Lung (tissue), 12 donors: ENCODE measurements around the gene AXIN2. TPM values are rescaled to one million over a fixed set of nuclear protein-coding genes. Genes with fewer than 3 reads are reported as not detected.

ENCODE experiments used
- ATAC-seq: fragments of 200-7000 bp; cut with Tn5 transposase; one replicate; pipeline ENCODE4 v1.9.1; 2020; ENCODE audit warnings: moderate number of reproducible peaks; ENCODE audit not compliant: insufficient read depth, low FRiP score
- DNase-seq, 3 donors: peaks; one replicate each; pipeline ENCODE4 v3.0.0-alpha.2; 2013 to 2017
- H3K27ac ChIP-seq, 2 donors: one replicate each; pipeline ENCODE4 v1.5.1; 2013; ENCODE audit warnings: mild to moderate bottlenecking in 2 of 2, moderate library complexity in 2 of 2, control low read depth in 1 of 2, inconsistent platforms in 1 of 2, low read depth in 1 of 2, low read length in 1 of 2
- H3K27me3 ChIP-seq, 3 donors: one replicate each; pipeline ENCODE4 v1.5.1; 2013; ENCODE audit warnings: low read length in 2 of 3; ENCODE audit not compliant: control insufficient read depth in 3 of 3, insufficient read depth in 3 of 3
- H3K36me3 ChIP-seq, 4 donors: one replicate each; pipeline ENCODE4 v1.5.1; 2013; ENCODE audit warnings: low read length in 4 of 4, mild to moderate bottlenecking in 1 of 4, moderate library complexity in 1 of 4; ENCODE audit not compliant: control insufficient read depth in 4 of 4, insufficient read depth in 4 of 4
- H3K4me1 ChIP-seq, 5 donors: one replicate each; pipeline ENCODE4 v1.5.1; 2013; ENCODE audit warnings: low read length in 5 of 5, mild to moderate bottlenecking in 2 of 5, moderate library complexity in 1 of 5; ENCODE audit not compliant: control insufficient read depth in 5 of 5, insufficient read depth in 5 of 5
- H3K4me3 ChIP-seq: one replicate; pipeline ENCODE4 v1.5.1; 2013; ENCODE audit warnings: mild to moderate bottlenecking, control low read depth, moderate library complexity
- H3K9ac ChIP-seq, 2 donors: one replicate each; pipeline ENCODE4 v1.5.1; 2013; ENCODE audit warnings: low read length in 2 of 2, control low read depth in 1 of 2; ENCODE audit not compliant: insufficient read depth in 1 of 2
- H3K9me3 ChIP-seq, 4 donors: one replicate each; pipeline ENCODE4 v1.5.1; 2013; ENCODE audit warnings: low read length in 3 of 4, mild to moderate bottlenecking in 1 of 4, moderate library complexity in 1 of 4; ENCODE audit not compliant: control insufficient read depth in 4 of 4, insufficient read depth in 3 of 4
- WGBS, 2 donors: extraction: QIAGEN DNeasy Blood & Tissue Kit; methylation state at CpG; one replicate each; pipeline ENCODE4 v1.1.7; 2013; 5-methylcytosine and 5-hydroxymethylcytosine counted together
- polyA plus RNA-seq, 2 donors: library from polyadenylated mRNA; stranded (reverse); fragments of 200-250 nt; gene quantifications; one replicate each; pipeline ENCODE4 v1.2.1, GENCODE V29; 2013
- total RNA-seq, 2 donors: library from RNA; depleted of rRNA in 1 of 2; stranded (reverse); fragments of >200 nt in 1 of 2; gene quantifications; one replicate each; pipeline ENCODE4 v1.2.1, GENCODE V29; 2014 to 2021
- TF ChIP-seq, protein P1 (sequence below): IDR thresholded peaks from 2 replicates; pipeline ENCODE4 v1.5.1; 2012; ENCODE audit warnings: mild to moderate bottlenecking; ENCODE audit errors: control extremely low read depth, extremely low read depth
- donor health status: control.
- donor health status: control.
- donor health status: Bipolar disorder and iron deficiency.
- donor health status: healthy.
- donor health status: DM: yes; HTN: yes; CAD: no.

Gene AXIN2
- total and polyA plus RNA-seq, 4 donors: 13.0 to 127 (median 36.8) TPM

- 84 to 88% methylated on average over 5 of the region's 5 CpGs for WGBS, 2 donors
- DNase-seq (peak in 2 of 3 donors; percentile 32 to 58), ATAC-seq (no peak)
- Histone ChIP-seq H3K9ac (no peak overlapping the region), H3K4me1 (peaks cover 0 to 37% (median 18%) of the 10 kb centered on the region in 5 donors), H3K36me3 (no peaks in the 10 kb centered on the region), H3K4me3 (no peak overlapping the region), H3K27me3 (no peaks in the 10 kb centered on the region), H3K27ac (no peak overlapping the region), H3K9me3 (no peaks in the 10 kb centered on the region)
- TF ChIP-seq, protein P1, sequence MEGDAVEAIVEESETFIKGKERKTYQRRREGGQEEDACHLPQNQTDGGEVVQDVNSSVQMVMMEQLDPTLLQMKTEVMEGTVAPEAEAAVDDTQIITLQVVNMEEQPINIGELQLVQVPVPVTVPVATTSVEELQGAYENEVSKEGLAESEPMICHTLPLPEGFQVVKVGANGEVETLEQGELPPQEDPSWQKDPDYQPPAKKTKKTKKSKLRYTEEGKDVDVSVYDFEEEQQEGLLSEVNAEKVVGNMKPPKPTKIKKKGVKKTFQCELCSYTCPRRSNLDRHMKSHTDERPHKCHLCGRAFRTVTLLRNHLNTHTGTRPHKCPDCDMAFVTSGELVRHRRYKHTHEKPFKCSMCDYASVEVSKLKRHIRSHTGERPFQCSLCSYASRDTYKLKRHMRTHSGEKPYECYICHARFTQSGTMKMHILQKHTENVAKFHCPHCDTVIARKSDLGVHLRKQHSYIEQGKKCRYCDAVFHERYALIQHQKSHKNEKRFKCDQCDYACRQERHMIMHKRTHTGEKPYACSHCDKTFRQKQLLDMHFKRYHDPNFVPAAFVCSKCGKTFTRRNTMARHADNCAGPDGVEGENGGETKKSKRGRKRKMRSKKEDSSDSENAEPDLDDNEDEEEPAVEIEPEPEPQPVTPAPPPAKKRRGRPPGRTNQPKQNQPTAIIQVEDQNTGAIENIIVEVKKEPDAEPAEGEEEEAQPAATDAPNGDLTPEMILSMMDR: no peak
Observed at GRCh38 chr17:65589321-65589720, 27.9 kb upstream of the AXIN2 start.

DNA sequence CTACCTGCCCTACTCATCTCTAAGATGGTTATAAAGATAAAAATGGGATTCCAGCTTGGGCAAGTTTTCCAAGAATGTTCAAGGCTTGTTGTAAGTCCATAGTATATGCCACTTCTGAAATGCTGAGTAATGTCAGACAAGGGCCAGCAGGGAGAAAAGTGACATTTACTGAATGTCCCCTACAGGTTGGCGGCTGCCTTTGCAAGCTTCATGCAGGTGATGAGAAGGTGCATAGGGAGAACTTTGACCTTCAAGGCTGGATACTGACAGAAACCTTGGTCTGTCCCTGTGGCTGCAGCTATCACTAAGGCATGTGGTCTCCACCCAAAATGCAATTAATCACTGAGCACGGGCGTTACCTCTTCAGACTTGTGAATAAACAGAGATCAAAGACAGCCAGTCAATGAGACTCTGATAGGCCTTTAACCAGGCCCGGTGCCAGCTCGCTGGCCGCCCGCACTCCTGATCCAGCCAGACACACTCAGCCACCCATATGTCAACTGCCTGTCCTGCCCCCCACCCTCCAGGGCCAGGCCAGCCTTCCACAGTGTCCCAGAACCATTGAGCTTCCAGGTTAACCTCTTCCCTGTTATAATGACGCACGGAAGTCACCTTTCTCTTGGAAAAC lies 26.8 kb upstream of the AXIN2 start:
- DNase-seq (peak; percentile 49 to 74 (median 49)), ATAC-seq (peak; percentile 55)
- Histone ChIP-seq H3K9ac (no peak overlapping the region), H3K4me1 (peaks cover 2 to 37% (median 19%) of the 10 kb centered on the region in 5 donors), H3K27me3 (no peaks in the 10 kb centered on the region), H3K4me3 (no peak overlapping the region), H3K36me3 (no peaks in the 10 kb centered on the region), H3K9me3 (no peaks in the 10 kb centered on the region), H3K27ac (no peak overlapping the region)
- TF ChIP-seq, protein P1: no peak
- WGBS, 2 donors: 47 to 70% methylated on average over 9 of the region's 9 CpGs

- ATAC-seq (no peak), DNase-seq (peak in 2 of 3 donors; percentile 45 to 50)
- TF ChIP-seq, protein P1: no peak
- H3K27ac ChIP-seq: no peak overlapping the region
- H3K4me1 ChIP-seq: peaks cover 2 to 37% (median 17%) of the 10 kb centered on the region in 5 donors
- H3K36me3 ChIP-seq: no peaks in the 10 kb centered on the region
- no peaks in the 10 kb centered on the region for H3K9me3 ChIP-seq
- WGBS, 2 donors: 58 to 73% methylated on average over 10 of the region's 10 CpGs
- H3K4me3 ChIP-seq: no peak overlapping the region
- H3K9ac ChIP-seq: no peak overlapping the region
- no peaks in the 10 kb centered on the region for H3K27me3 ChIP-seq
Observed at GRCh38 chr17:65587534-65588180, 26.2 kb upstream of the AXIN2 start.
